NT2/D1 (cell line): ENCODE results near the gene SNED1.

ENCODE experiments used
- DNase-seq: peaks from one replicate; pipeline ENCODE4 v3.0.0-alpha.2; 2011; ENCODE audit warnings: low read depth, low spot score
- H3K27me3 ChIP-seq: 2 replicates; pipeline ENCODE4 v1.6.0; 2011; ENCODE audit warnings: mild to moderate bottlenecking; ENCODE audit not compliant: insufficient read length, insufficient read depth
- H3K36me3 ChIP-seq: 2 replicates; pipeline ENCODE4 v1.6.1; 2011; ENCODE audit warnings: mild to moderate bottlenecking, low read length, mixed read lengths; ENCODE audit not compliant: insufficient read depth, insufficient read length
- H3K4me1 ChIP-seq: 2 replicates; pipeline ENCODE4 v1.5.1; 2011; ENCODE audit not compliant: insufficient read depth, insufficient read length
- H3K4me3 ChIP-seq: 2 replicates; pipeline ENCODE4 v1.5.1; 2011; ENCODE audit warnings: low read depth; ENCODE audit not compliant: insufficient read length
- H3K9ac ChIP-seq: 2 replicates; pipeline ENCODE4 v1.6.0; 2011; ENCODE audit warnings: low read depth; ENCODE audit not compliant: insufficient read length
- H3K9me3 ChIP-seq: 2 replicates; pipeline ENCODE4 v1.5.1; 2011; ENCODE audit warnings: mild to moderate bottlenecking, low read length; ENCODE audit not compliant: insufficient read depth
- SUZ12 ChIP-seq: IDR thresholded peaks from 2 replicates; pipeline ENCODE4 v1.6.1; 2011; ENCODE audit not compliant: insufficient read length, insufficient read depth; ENCODE audit errors: extremely low read depth
- YY1 ChIP-seq: IDR thresholded peaks from 2 replicates; pipeline ENCODE4 v1.6.1; 2011; ENCODE audit not compliant: insufficient read length, insufficient read depth
- ZNF274 ChIP-seq: IDR thresholded peaks from 2 replicates; pipeline ENCODE4 v1.6.1; 2011; ENCODE audit warnings: mild to moderate bottlenecking, low read depth, low read length

The SNED1 gene

GRCh38 chr2:241002275-241003046 is 4.0 kb downstream of the SNED1 start:
- H3K9me3 ChIP-seq: peaks cover 36% of the 10 kb centered on the region
- TF ChIP-seq ZNF274 (no peak), YY1 (no peak), SUZ12 (no peak)
- peaks cover 10% of the 10 kb centered on the region for H3K4me1 ChIP-seq
- no peak overlapping the region for H3K4me3 ChIP-seq
- H3K36me3 ChIP-seq: no peaks in the 10 kb centered on the region
- no peak for DNase-seq
- H3K27me3 ChIP-seq: peaks cover 42% of the 10 kb centered on the region
- H3K9ac ChIP-seq: no peak overlapping the region

GRCh38 chr2:241003047-241003360 is 4.6 kb downstream of the SNED1 start:
- Histone ChIP-seq H3K9ac (no peak overlapping the region), H3K9me3 (peaks cover 36% of the 10 kb centered on the region), H3K27me3 (peaks cover 43% of the 10 kb centered on the region), H3K4me1 (peaks cover 6% of the 10 kb centered on the region), H3K4me3 (no peak overlapping the region), H3K36me3 (no peaks in the 10 kb centered on the region)
- TF ChIP-seq SUZ12 (no peak), ZNF274 (no peak), YY1 (no peak)
- no peak for DNase-seq

GRCh38 chr2:241003369-241003768 is 5.0 kb downstream of the SNED1 start:
- Histone ChIP-seq H3K36me3 (no peaks in the 10 kb centered on the region), H3K27me3 (peaks cover 47% of the 10 kb centered on the region), H3K4me1 (peaks cover 10% of the 10 kb centered on the region), H3K4me3 (no peak overlapping the region), H3K9ac (no peak overlapping the region), H3K9me3 (peaks cover 36% of the 10 kb centered on the region)
- TF ChIP-seq SUZ12: no peak
- no peak for TF ChIP-seq YY1
- TF ChIP-seq ZNF274: no peak
- DNase-seq: no peak

GRCh38 chr2:241003830-241004564 is 5.6 kb downstream of the SNED1 start:
- no peak overlapping the region for H3K9ac ChIP-seq
- H3K9me3 ChIP-seq: peaks cover 36% of the 10 kb centered on the region
- no peak for DNase-seq
- peaks cover 16% of the 10 kb centered on the region for H3K4me1 ChIP-seq
- H3K27me3 ChIP-seq: peaks cover 53% of the 10 kb centered on the region
- H3K36me3 ChIP-seq: no peaks in the 10 kb centered on the region
- TF ChIP-seq YY1: no peak
- TF ChIP-seq ZNF274: no peak
- no peak for TF ChIP-seq SUZ12
- H3K4me3 ChIP-seq: no peak overlapping the region

GRCh38 chr2:241005569-241005968 is 7.2 kb downstream of the SNED1 start:
- no peak overlapping the region for H3K9ac ChIP-seq

GRCh38 chr2:241006412-241006811 is 8.0 kb downstream of the SNED1 start:
- H3K27me3 ChIP-seq: peaks cover 37% of the 10 kb centered on the region
- no peak overlapping the region for H3K9ac ChIP-seq
- peaks cover 28% of the 10 kb centered on the region for H3K4me1 ChIP-seq
- no peak for TF ChIP-seq YY1
- TF ChIP-seq ZNF274: no peak
- no peak for TF ChIP-seq SUZ12
- no peak for DNase-seq
- H3K36me3 ChIP-seq: no peaks in the 10 kb centered on the region
- H3K9me3 ChIP-seq: peaks cover 36% of the 10 kb centered on the region
- H3K4me3 ChIP-seq: no peak overlapping the region

More at GRCh38 chr2:241005569-241005968, 7.2 kb downstream of the SNED1 start:
- Histone ChIP-seq H3K27me3 (peaks cover 42% of the 10 kb centered on the region), H3K36me3 (no peaks in the 10 kb centered on the region), H3K9me3 (peaks cover 36% of the 10 kb centered on the region), H3K4me3 (no peak overlapping the region), H3K4me1 (peaks cover 22% of the 10 kb centered on the region)
- no peak for TF ChIP-seq SUZ12
- TF ChIP-seq ZNF274: no peak
- no peak for TF ChIP-seq YY1
- DNase-seq: no peak

GRCh38 chr2:241007111-241007510 is 8.7 kb downstream of the SNED1 start:
- no peak for DNase-seq
- Histone ChIP-seq H3K4me3 (no peak overlapping the region), H3K36me3 (no peaks in the 10 kb centered on the region), H3K27me3 (peaks cover 35% of the 10 kb centered on the region), H3K9me3 (peaks cover 36% of the 10 kb centered on the region), H3K9ac (no peak overlapping the region), H3K4me1 (peaks cover 32% of the 10 kb centered on the region)
- TF ChIP-seq ZNF274: no peak
- no peak for TF ChIP-seq YY1
- no peak for TF ChIP-seq SUZ12
